SH-SY5Y (cell line): Measurements from ENCODE around the gene AMD1.

ENCODE experiments used
- GATA2 ChIP-seq: IDR thresholded peaks from 2 replicates; pipeline ENCODE4 v1.6.1; 2011; ENCODE audit warnings: mild to moderate bottlenecking, low read depth, low read length
- GATA3 ChIP-seq: IDR thresholded peaks from 2 replicates; pipeline ENCODE4 v1.6.1; 2011; ENCODE audit warnings: low read depth, mild to moderate bottlenecking, low read length, moderate library complexity

DNA sequence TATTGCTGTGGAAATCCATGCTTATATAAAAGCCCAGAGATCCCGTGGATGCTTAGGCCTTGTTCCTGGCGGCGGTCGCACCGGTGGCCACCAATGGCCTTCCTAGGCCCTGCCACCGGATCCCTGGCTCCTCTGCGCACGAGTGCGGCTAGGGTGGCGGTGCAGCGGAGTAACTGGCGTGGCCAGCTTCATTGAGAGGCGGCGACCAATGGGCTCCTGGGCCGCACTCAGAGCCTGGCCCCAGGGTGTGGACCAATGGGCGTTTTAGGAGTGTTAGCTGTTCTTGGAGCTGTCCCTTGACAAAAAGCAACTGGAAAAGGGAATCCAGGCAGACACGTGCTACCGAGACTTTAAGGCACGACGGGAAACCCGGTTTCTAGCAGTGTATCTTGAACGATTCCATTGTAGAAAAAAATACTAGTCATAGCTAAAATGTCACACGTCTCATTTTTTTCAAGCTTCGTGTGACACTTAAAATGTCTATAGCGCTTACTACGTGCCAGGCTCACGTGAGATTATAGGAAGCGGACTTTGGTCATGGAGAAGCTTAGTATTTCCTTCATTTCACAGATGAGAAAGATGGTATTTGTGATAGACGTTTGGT is 1.7 kb downstream of the AMD1 start:
- TF ChIP-seq GATA3 (no peak), GATA2 (no peak)
